ENCODE results near the gene TULP4. TPM values are rescaled to one million over a fixed set of nuclear protein-coding genes. Genes with fewer than 3 reads are reported as not detected.

TULP4 gene
- total and polyA plus RNA-seq, 2 of the 8 experiments (the other 6 are each of a cell fraction or from before 2014, with no cell fraction given): 7.7 to 51.6 TPM

GRCh38 chr6:158383542-158383941, 71.3 kb downstream of the TULP4 start:
- Histone ChIP-seq H2BK12ac (ENCODE audit: low read depth, low read length) (no peak overlapping the region), H2BK15ac (ENCODE audit: low read length) (no peak overlapping the region), H3K23ac (ENCODE audit: insufficient read length) (no peak overlapping the region), H4K91ac (replicated peaks; ENCODE audit: insufficient read length, low read length) (no peak overlapping the region), H2AFZ (ENCODE audit: low read length) (no peak overlapping the region), H3K14ac (ENCODE audit: insufficient read length) (no peak overlapping the region), H3K4me1 (replicated peaks in 1 of 4; ENCODE audit: control insufficient read depth in 3 of 4, insufficient read depth in 4 of 4, low read length in 3 of 4) (no peaks in the 10 kb centered on the region), H3K27ac (ENCODE audit: low read depth, low read length) (no peak overlapping the region), H2BK120ac (replicated peaks; ENCODE audit: low read depth, low read length) (no peak overlapping the region), H3K9me3 (ENCODE audit: insufficient read depth in 2 of 2, low read depth in 1 of 2, low read length in 1 of 2) (peaks cover 3% of the 10 kb centered on the region in 2 experiments), H4K8ac (ENCODE audit: extremely low read depth, insufficient read depth, low read length) (no peak overlapping the region), H3K23me2 (ENCODE audit: low read depth, low read length) (no peaks in the 10 kb centered on the region), H3K18ac (ENCODE audit: extremely low read depth, low read length) (no peak overlapping the region), H3K79me2 (ENCODE audit: control insufficient read depth in 1 of 2, insufficient read depth in 2 of 2, low read length in 2 of 2) (no peaks in the 10 kb centered on the region; a peak in 1 of 4 replicates), H3K27me3 (replicated peaks in 1 of 4; ENCODE audit: control insufficient read depth in 3 of 4, extremely low read depth in 1 of 4, insufficient read depth in 3 of 4, low read length in 3 of 4) (no peaks in the 10 kb centered on the region), H3K9ac (replicated peaks in 1 of 4; ENCODE audit: extremely low read depth in 1 of 4, low read depth in 3 of 4, low read length in 3 of 4) (no peak overlapping the region), H2AK5ac (ENCODE audit: low read depth, low read length) (no peak overlapping the region), H3K56ac (replicated peaks; ENCODE audit: insufficient read length, low read depth, low read length) (no peak overlapping the region), H3K4ac (replicated peaks; ENCODE audit: insufficient read length, low read depth, low read length) (no peak overlapping the region), H4K20me1 (replicated peaks in 1 of 2; ENCODE audit: control insufficient read depth in 1 of 2, insufficient read depth in 2 of 2, low read length in 2 of 2) (peaks cover 0 to 1% of the 10 kb centered on the region in 2 experiments), H4K5ac (ENCODE audit: insufficient read length, low read depth, low read length) (no peak overlapping the region), H3K36me3 (ENCODE audit: control insufficient read depth in 2 of 4, insufficient read depth in 4 of 4, low read length in 3 of 4) (no peaks in the 10 kb centered on the region; a peak in 1 of 8 replicates), H2BK5ac (ENCODE audit: low read depth, low read length) (no peak overlapping the region), H3K79me1 (ENCODE audit: low read depth, low read length) (no peaks in the 10 kb centered on the region), H3K4me2 (ENCODE audit: insufficient read depth in 1 of 2, low read depth in 2 of 2, low read length in 2 of 2) (no peak overlapping the region), H3K4me3 (ENCODE audit: extremely low read depth in 1 of 4, insufficient read depth in 2 of 4, low read depth in 3 of 4, low read length in 4 of 4) (no peak overlapping the region), H2BK20ac (ENCODE audit: low read length) (no peak overlapping the region)
- no peak for TF ChIP-seq RNF2 (IDR thresholded peaks at IDR 0.05; ENCODE audit: borderline replicate concordance, low read depth, low read length, missing control alignments, poor library complexity, severe bottlenecking)
- TF ChIP-seq PHF8 (conservative IDR thresholded peaks at IDR 0.05; ENCODE audit: low read depth, low read length): no peak
- no peak for TF ChIP-seq HDAC2 (IDR thresholded peaks at IDR 0.05; ENCODE audit: borderline replicate concordance in 1 of 2, low read depth in 2 of 2, low read length in 2 of 2)
- no peak for TF ChIP-seq FOSL1 (IDR thresholded peaks at IDR 0.05; ENCODE audit: insufficient read depth, low read depth, low read length)
- no peak for TF ChIP-seq EGR1 (IDR thresholded peaks at IDR 0.05; ENCODE audit: borderline replicate concordance, low read depth, low read length)
- TF ChIP-seq RAD21 (IDR thresholded peaks at IDR 0.05 in 1 of 2, conservative IDR thresholded peaks at IDR 0.05 in 1 of 2; ENCODE audit: low read depth in 2 of 2, low read length in 2 of 2): no peak
- no peak for TF ChIP-seq SUZ12 (IDR thresholded peaks at IDR 0.05; ENCODE audit: low read length)
- no peak for TF ChIP-seq SP1 (IDR thresholded peaks at IDR 0.05; ENCODE audit: low read depth, low read length)
- TF ChIP-seq EZH2 (IDR thresholded peaks at IDR 0.05; ENCODE audit: low read depth, low read length, severe bottlenecking): no peak
- TF ChIP-seq CBX5 (IDR thresholded peaks at IDR 0.05; ENCODE audit: low read depth, low read length): no peak
- no peak for TF ChIP-seq CHD2 (IDR thresholded peaks at IDR 0.05; ENCODE audit: low read length)
- TF ChIP-seq E2F6 (IDR thresholded peaks at IDR 0.05): no peak
- CTCF ChIA-PET (ENCODE audit: partially characterized antibody): interaction anchor here (1.3 to 1.8 kb wide), 2 partner anchors 11 to 17 kb away, joined by 3 to 6 read pairs; no protein-coding TSS in a partner anchor
- POLR2A ChIA-PET (ENCODE audit: partially characterized antibody): no interaction called here
- DNase-seq (ENCODE audit: low read depth in 1 of 2, low spot score in 2 of 2) (no peak), FAIRE-seq (no peak)
- WGBS, 2 experiments (ENCODE audit: extremely low coverage in 1 of 2, insufficient coverage in 1 of 2, insufficient read length in 1 of 2, insufficient replicate concordance in 2 of 2, low coverage in 1 of 2, low lambda C conversion rate in 2 of 2, missing lambda C conversion rate in 1 of 2): 94% methylated on average over 3 of the region's 3 CpGs; no CpG with 5 or more reads in 1 of the 2 experiments
